Endothelial cell of umbilical vein (primary cell): ENCODE data around the gene SMARCD1. TPM values are rescaled to one million over a fixed set of nuclear protein-coding genes. Genes with fewer than 3 reads are reported as not detected.

Experiments
- BruUV-seq: library from RNA; stranded (reverse); fragments of 400-500 nt; replicated peaks from 2 replicates; lab custom pipeline; 2021; lab: Mats Ljungman, UMichigan
- CTCF ChIA-PET: fragments of 300-600, 350-600 bp; sonication (Branson Sonifier 250); formaldehyde crosslinking; loops from one replicate; lab custom pipeline; 2021; ENCODE audit warnings: antibody characterized with exemption, inconsistent platforms; lab: Charles Lee
- POLR2A ChIA-PET: fragments of 300-600, 350-600 bp; sonication (Branson Sonifier 250); formaldehyde crosslinking; loops from one replicate; lab custom pipeline; 2021; ENCODE audit warnings: antibody characterized with exemption, inconsistent platforms; lab: Charles Lee
- DNase-seq: peaks from one replicate; pipeline ENCODE4 v3.0.0-alpha.2; 2011; ENCODE audit warnings: low read depth, low spot score
- FAIRE-seq: peaks from 2 replicates; lab custom pipeline; 2011; peaks lifted over from hg19 to GRCh38; lab: Jason Lieb, UNC
- H2AFZ ChIP-seq: 2 replicates; pipeline ENCODE4 v1.6.0; 2012; ENCODE audit warnings: low read depth, low read length, control low read depth, inconsistent platforms
- H3K27ac ChIP-seq: 2 replicates; pipeline ENCODE4 v1.5.1; 2011; ENCODE audit warnings: low read depth, mild to moderate bottlenecking, control low read depth, low read length, moderate library complexity; ENCODE audit not compliant: insufficient read depth
- H3K27me3 ChIP-seq, 2 experiments: 2 replicates each; pipeline versions ENCODE4 v1.6.0 to v1.6.1; 2011; ENCODE audit warnings: low read length in 2 of 2, mixed read lengths in 1 of 2; ENCODE audit not compliant: control insufficient read depth in 2 of 2, insufficient read depth in 2 of 2
- H3K36me3 ChIP-seq, 2 experiments: 2 replicates in 1 of 2; 3 replicates in 1 of 2; pipeline ENCODE4 v1.5.1; 2011; ENCODE audit warnings: low read length in 2 of 2, mild to moderate bottlenecking in 1 of 2, moderate library complexity in 1 of 2; ENCODE audit not compliant: control insufficient read depth in 2 of 2, insufficient read depth in 2 of 2; ENCODE audit errors: extremely low read depth in 1 of 2
- H3K4me1 ChIP-seq: 3 replicates; pipeline ENCODE4 v1.5.1; 2011; ENCODE audit warnings: mild to moderate bottlenecking, low read length; ENCODE audit not compliant: control insufficient read depth, insufficient read depth; ENCODE audit errors: extremely low read depth
- H3K4me2 ChIP-seq: 2 replicates; pipeline ENCODE4 v1.6.1; 2011; ENCODE audit warnings: low read length, control low read depth, mixed read lengths; ENCODE audit not compliant: insufficient read depth
- H3K4me3 ChIP-seq, 3 experiments: fragments of 200-600 bp in 1 of 3; sonication (generic), shearing (Covaris generic) in 1 of 3; replicated peaks in 1 of 3; 2 replicates each; pipeline ENCODE4 v1.5.1; 2011 to 2016; ENCODE audit warnings: control low read depth in 3 of 3, low read length in 3 of 3, mild to moderate bottlenecking in 2 of 3, inconsistent platforms in 1 of 3, low read depth in 1 of 3, moderate library complexity in 1 of 3; ENCODE audit not compliant: insufficient read depth in 1 of 3
- H3K79me2 ChIP-seq: 2 replicates; pipeline ENCODE4 v1.6.0; 2012; ENCODE audit warnings: low read length, inconsistent platforms; ENCODE audit not compliant: control insufficient read depth, insufficient read depth
- H3K9ac ChIP-seq: replicated peaks from 2 replicates; pipeline ENCODE3; 2011; ENCODE audit warnings: low read length, control low read depth; ENCODE audit not compliant: insufficient read depth; ENCODE audit errors: extremely low read depth
- H3K9me1 ChIP-seq: replicated peaks from 3 replicates; pipeline ENCODE4 v1.6.0; 2011; ENCODE audit warnings: mild to moderate bottlenecking, low read length; ENCODE audit not compliant: control insufficient read depth, insufficient read depth; ENCODE audit errors: extremely low read depth
- H3K9me3 ChIP-seq: replicated peaks from 2 replicates; pipeline ENCODE4 v1.5.1; 2012; ENCODE audit warnings: low read length, inconsistent platforms; ENCODE audit not compliant: control insufficient read depth, insufficient read depth
- H4K20me1 ChIP-seq: replicated peaks from 2 replicates; pipeline ENCODE3; 2011; ENCODE audit warnings: mild to moderate bottlenecking, low read length; ENCODE audit not compliant: control insufficient read depth, insufficient read depth; ENCODE audit errors: extremely low read depth
- CTCF ChIP-seq, 2 donors: IDR thresholded peaks; 1 replicate in 1 of 2; 2 replicates in 1 of 2; pipeline ENCODE4 v1.5.1; 2011; ENCODE audit warnings: low read length in 2 of 2, mild to moderate bottlenecking in 2 of 2, moderate library complexity in 2 of 2, control low read depth in 1 of 2, inconsistent platforms in 1 of 2, low read depth in 1 of 2; ENCODE audit not compliant: insufficient read depth in 1 of 2; ENCODE audit errors: extremely low read depth in 1 of 2
- EZH2 ChIP-seq: IDR thresholded peaks from 2 replicates; pipeline ENCODE4 v1.6.1; 2012; ENCODE audit warnings: borderline replicate concordance, low read depth, mild to moderate bottlenecking, moderate library complexity, low read length, inconsistent platforms; ENCODE audit not compliant: severe bottlenecking
- FOS ChIP-seq: IDR thresholded peaks from 2 replicates; pipeline ENCODE4 v1.6.1; 2011; ENCODE audit warnings: mild to moderate bottlenecking, low read length, moderate library complexity, borderline replicate concordance; ENCODE audit not compliant: insufficient read depth
- GATA2 ChIP-seq: IDR thresholded peaks from 2 replicates; pipeline ENCODE4 v1.7.0; 2011; ENCODE audit warnings: low read depth, mild to moderate bottlenecking, moderate library complexity, mixed read lengths, low read length; ENCODE audit not compliant: insufficient read length, insufficient read depth
- JUN ChIP-seq: IDR thresholded peaks from 2 replicates; pipeline ENCODE4 v1.6.1; 2011; ENCODE audit warnings: borderline replicate concordance, low read depth; ENCODE audit not compliant: insufficient read length, insufficient read depth
- MAX ChIP-seq: IDR thresholded peaks from 2 replicates; pipeline ENCODE4 v1.6.1; 2011; ENCODE audit not compliant: insufficient read depth, insufficient read length
- MYC ChIP-seq: IDR thresholded peaks from one replicate; pipeline ENCODE4 v1.6.1; 2011; ENCODE audit warnings: mild to moderate bottlenecking, low read depth, low read length
- POLR2A ChIP-seq: IDR thresholded peaks from 2 replicates; pipeline ENCODE4 v1.6.1; 2012; ENCODE audit warnings: low read depth, mild to moderate bottlenecking, control low read depth, low read length
- POLR2AphosphoS5 ChIP-seq: IDR thresholded peaks from 2 replicates; pipeline ENCODE4 v1.6.1; 2012; ENCODE audit warnings: low read depth, mild to moderate bottlenecking, control low read depth, low read length, moderate library complexity; ENCODE audit not compliant: insufficient read depth
- dilution Hi-C: fragments of 300-500 bp; cut with MboI; formaldehyde crosslinking; loops from one replicate; pipeline ENCODE4 v1.15.0; 2019; ENCODE audit warnings: low sequenced_read_pairs; ENCODE audit not compliant: extremely low pct_ligation_motif_present
- intact Hi-C: fragments of 100-400 bp; cut with micrococcal nuclease; formaldehyde crosslinking; loops from one replicate; pipeline ENCODE4 v1.10.0; 2022
- polyA plus RNA-seq, 4 experiments: library from polyadenylated mRNA; depleted of rRNA in 3 of 4; stranded (reverse) in 3 of 4; unstranded in 1 of 4; fragments of >200 nt; gene quantifications; 2 replicates each; pipeline versions ENCODE4 v1.2.1 to v1.2.3, GENCODE V29; 2011 to 2012; ENCODE audit warnings: missing spikeins in 1 of 4
- total RNA-seq: library from RNA; stranded (reverse); gene quantifications from 2 replicates; pipeline ENCODE4 v1.2.3, GENCODE V29; 2021

SMARCD1 gene
- total and polyA plus RNA-seq, 2 donors (not counting 3 experiments of a cell fraction or from before 2014, with no cell fraction given), result 86.6 to 94.2 TPM

- dilution Hi-C loops, result no loop called here
- POLR2A ChIA-PET, result no interaction called here
- no peak for FAIRE-seq
These were observed 5.2 kb downstream of the SMARCD1 start for GRCh38 chr12:50090391-50090790.

GRCh38 chr12:50097952-50098351, 12.8 kb downstream of the SMARCD1 start:
- no peak overlapping the region for H3K27ac ChIP-seq
- no peaks in the 10 kb centered on the region for H3K27me3 ChIP-seq
- intact Hi-C loops (no loop called here), dilution Hi-C loops (no loop called here)
- H3K4me3 ChIP-seq, result no peak overlapping the region
- H2AFZ ChIP-seq, result no peak overlapping the region
- H4K20me1 ChIP-seq, result no peaks in the 10 kb centered on the region
- H3K9ac ChIP-seq, result no peak overlapping the region
- H3K9me3 ChIP-seq, result no peaks in the 10 kb centered on the region
- DNase-seq, result no peak
- ChIA-PET POLR2A (interaction anchor here (1.0 kb wide), 1 partner anchor 75 kb away, joined by 3 read pairs; no protein-coding TSS in a partner anchor), CTCF (interaction anchor here (1.3 to 6.4 kb wide), 3 partner anchors 10 to 78 kb away, joined by 4 to 80 read pairs (median 5); partner anchors contain the start of gene COX14)
- H3K36me3 ChIP-seq, result peaks cover 31 to 52% of the 10 kb centered on the region in 2 experiments
- TF ChIP-seq GATA2 (no peak), POLR2AphosphoS5 (no peak), EZH2 (no peak), MAX (no peak), CTCF (IDR thresholded peaks at IDR 0.05; ENCODE audit: extremely low read depth in 1 of 2, insufficient read depth in 1 of 2, low read depth in 1 of 2, low read length in 2 of 2) (no peak), MYC (no peak), POLR2A (no peak), FOS (no peak), JUN (no peak)
- no peaks in the 10 kb centered on the region for H3K9me1 ChIP-seq
- H3K4me1 ChIP-seq, result no peaks in the 10 kb centered on the region
- no peak overlapping the region for H3K4me2 ChIP-seq
- no peak for FAIRE-seq
- no TSS peak for BruUV-seq
- no peaks in the 10 kb centered on the region for H3K79me2 ChIP-seq

More at GRCh38 chr12:50090391-50090790, 5.2 kb downstream of the SMARCD1 start:
- DNase-seq, result no peak
- intact Hi-C loops, result no loop called here
- TF ChIP-seq MYC, result no peak
- Histone ChIP-seq H3K9me3 (no peaks in the 10 kb centered on the region), H3K4me1 (peaks cover 29% of the 10 kb centered on the region), H3K79me2 (peaks cover 13% of the 10 kb centered on the region), H3K4me2 (no peak overlapping the region), H3K4me3 (no peak overlapping the region), H4K20me1 (no peaks in the 10 kb centered on the region), H3K9me1 (no peaks in the 10 kb centered on the region), H3K27me3 (no peaks in the 10 kb centered on the region), H2AFZ (no peak overlapping the region), H3K9ac (no peak overlapping the region), H3K36me3 (peaks cover 35 to 39% of the 10 kb centered on the region in 2 experiments), H3K27ac (no peak overlapping the region)
- CTCF ChIA-PET, result interaction anchor here (1.0 to 1.1 kb wide), 2 partner anchors 21 to 224 kb away, joined by 3 to 4 read pairs; partner anchors contain the start of gene COX14
- BruUV-seq, result no TSS peak
